Left lung (tissue), 10 donors: Measurements from ENCODE around the gene NKTR. TPM values are rescaled to one million over a fixed set of nuclear protein-coding genes. Genes with fewer than 3 reads are reported as not detected.

Source experiments
- ATAC-seq: fragments of 200-7000 bp; cut with Tn5 transposase; one replicate; pipeline ENCODE4 v1.9.1; 2020; ENCODE audit warnings: moderate library complexity
- DNase-seq, 4 donors: peaks; one replicate each; pipeline ENCODE4 v3.0.0-alpha.2; 2013 to 2020
- H3K27ac ChIP-seq, 2 donors: fragments of 200-600 bp; sonication (generic) in 1 of 2; one replicate each; pipeline versions ENCODE4 v1.5.0 to v1.8.0; 2020 to 2021
- H3K27me3 ChIP-seq, 2 donors: fragments of 200-600 bp; sonication (generic) in 1 of 2; one replicate each; pipeline versions ENCODE4 v1.5.0 to v1.8.0; 2020 to 2021
- H3K36me3 ChIP-seq, 2 donors: fragments of 200-600 bp; sonication (generic) in 1 of 2; one replicate each; pipeline versions ENCODE4 v1.5.0 to v1.8.0; 2020 to 2021
- H3K4me1 ChIP-seq, 2 donors: fragments of 200-600 bp; one replicate each; pipeline ENCODE4 v1.8.0; 2021
- H3K4me3 ChIP-seq, 2 donors: fragments of 200-600 bp; sonication (generic) in 1 of 2; one replicate each; pipeline versions ENCODE4 v1.5.0 to v1.8.0; 2020 to 2021; ENCODE audit warnings: mild to moderate bottlenecking in 1 of 2
- H3K9me3 ChIP-seq, 2 donors: fragments of 200-600 bp; sonication (generic) in 1 of 2; one replicate each; pipeline versions ENCODE4 v1.5.0 to v1.8.0; 2020 to 2021
- CTCF ChIP-seq, 2 donors: fragments of 200-600 bp; sonication (generic) in 1 of 2; IDR thresholded peaks; one replicate each; pipeline versions ENCODE4 v1.5.0 to v1.8.0; 2021; ENCODE audit warnings: antibody characterized with exemption in 2 of 2
- intact Hi-C, 2 donors: fragments of 100-400 bp; cut with DNase I; formaldehyde crosslinking; loops; one replicate each; pipeline versions ENCODE4 v1.11.2 to v1.14.2; 2022
- polyA plus RNA-seq, 6 donors: library from polyadenylated mRNA; unstranded; fragments of 120-200 nt; gene quantifications; one replicate each; pipeline ENCODE4 v1.2.1, GENCODE V29; 2013; ENCODE audit not compliant: insufficient read length in 6 of 6
- total RNA-seq, 2 donors: library from RNA; stranded (reverse); fragmentation: NEBNext Ultra II Directional; extraction: Animal tissue kit (Norgen Biotek cat#: 25700); gene quantifications; one replicate each; pipeline ENCODE4 v1.2.1, GENCODE V29; 2021
- donor health status: DM: no; HTN: yes; CAD: no.
- donor health status: DM: no; HTN: no; CAD: no.

Gene NKTR
- total and polyA plus RNA-seq, 8 donors = 53.7 to 254 (median 207) TPM

- H3K4me3 ChIP-seq = no peak overlapping the region
- no peaks in the 10 kb centered on the region for H3K36me3 ChIP-seq
- peaks cover 4 to 6% of the 10 kb centered on the region in 2 donors for H3K4me1 ChIP-seq
- DNase-seq (peak in 1 of 4 donors; percentile 25), ATAC-seq (no peak)
- no peaks in the 10 kb centered on the region for H3K9me3 ChIP-seq
- no peak for TF ChIP-seq CTCF (IDR thresholded peaks at IDR 0.05)
- no peak overlapping the region for H3K27ac ChIP-seq
- intact Hi-C loops = no loop called here
- peaks cover 11 to 22% of the 10 kb centered on the region in 2 donors for H3K27me3 ChIP-seq
Observed at GRCh38 chr3:42690191-42690590, 89.7 kb downstream of the NKTR start.

GRCh38 chr3:42690766-42691680, 90.5 kb downstream of the NKTR start:
- peaks cover 7 to 14% of the 10 kb centered on the region in 2 donors for H3K27me3 ChIP-seq
- H3K4me3 ChIP-seq = no peak overlapping the region
- H3K9me3 ChIP-seq = no peaks in the 10 kb centered on the region
- no peaks in the 10 kb centered on the region for H3K36me3 ChIP-seq
- peaks cover under 1 to 2% of the 10 kb centered on the region in 2 donors for H3K4me1 ChIP-seq
- ATAC-seq = no peak
- no peak for TF ChIP-seq CTCF (IDR thresholded peaks at IDR 0.05)
- no peak overlapping the region for H3K27ac ChIP-seq
- intact Hi-C loops = no loop called here
- DNase-seq = peak in 1 of 4 donors; percentile 30

GRCh38 chr3:42691816-42692666, 91.6 kb downstream of the NKTR start:
- DNase-seq = peak in 1 of 4 donors; percentile 17
- intact Hi-C loops = no loop called here
- no peaks in the 10 kb centered on the region for H3K36me3 ChIP-seq
- no peaks in the 10 kb centered on the region for H3K9me3 ChIP-seq
- no peak for TF ChIP-seq CTCF (IDR thresholded peaks at IDR 0.05)
- ATAC-seq = no peak
- H3K27me3 ChIP-seq = peaks cover 0 to 4% of the 10 kb centered on the region in 2 donors
- H3K4me3 ChIP-seq = no peak overlapping the region
- H3K4me1 ChIP-seq = no peaks in the 10 kb centered on the region
- H3K27ac ChIP-seq = no peak overlapping the region

GRCh38 chr3:42692667-42693529, 92.4 kb downstream of the NKTR start:
- Histone ChIP-seq H3K27ac (no peak overlapping the region), H3K36me3 (no peaks in the 10 kb centered on the region), H3K4me3 (no peak overlapping the region), H3K4me1 (no peaks in the 10 kb centered on the region), H3K27me3 (no peaks in the 10 kb centered on the region), H3K9me3 (no peaks in the 10 kb centered on the region)
- ATAC-seq (no peak), DNase-seq (peak in 1 of 4 donors; percentile 19)
- no peak for TF ChIP-seq CTCF (IDR thresholded peaks at IDR 0.05)
- intact Hi-C loops = no loop called here
